Trophoblast cell (in vitro differentiated cells and primary cell): ENCODE data around the gene TEKTIP1.
A peak's percentile ranks its signal among the peaks of the same experiment; 100 is the strongest.

ENCODE experiments used
- DNase-seq, 2 donors: peaks; one replicate each; pipeline ENCODE4 v3.0.0-alpha.2; 2016
- H2AFZ ChIP-seq: 2 replicates; pipeline ENCODE4 v1.6.1; 2013; ENCODE audit warnings: low read length, moderate library complexity, mild to moderate bottlenecking; ENCODE audit not compliant: insufficient read depth, poor library complexity
- H2AK5ac ChIP-seq: 2 replicates; pipeline ENCODE4 v1.6.1; 2013; ENCODE audit warnings: mild to moderate bottlenecking, low read length
- H2BK120ac ChIP-seq: 2 replicates; pipeline ENCODE4 v1.6.1; 2013; ENCODE audit warnings: low read length, mild to moderate bottlenecking, moderate library complexity; ENCODE audit not compliant: insufficient read depth, poor library complexity
- H2BK12ac ChIP-seq: 2 replicates; pipeline ENCODE4 v1.6.1; 2013; ENCODE audit warnings: mild to moderate bottlenecking, low read length, moderate library complexity
- H2BK5ac ChIP-seq: 2 replicates; pipeline ENCODE4 v1.6.1; 2013; ENCODE audit warnings: low read length, low read depth, moderate library complexity, mild to moderate bottlenecking; ENCODE audit not compliant: poor library complexity
- H3K14ac ChIP-seq: 2 replicates; pipeline ENCODE4 v1.6.1; 2013; ENCODE audit warnings: mild to moderate bottlenecking, low read length
- H3K18ac ChIP-seq: 2 replicates; pipeline ENCODE4 v1.6.1; 2013; ENCODE audit warnings: mild to moderate bottlenecking, low read length
- H3K23ac ChIP-seq: 2 replicates; pipeline ENCODE4 v1.6.1; 2013; ENCODE audit warnings: low read length
- H3K27ac ChIP-seq: 2 replicates; pipeline ENCODE4 v1.5.1; 2013; ENCODE audit warnings: low read depth, mild to moderate bottlenecking, inconsistent platforms, low read length, moderate library complexity
- H3K27me3 ChIP-seq: 2 replicates; pipeline ENCODE4 v1.6.1; 2013; ENCODE audit warnings: inconsistent platforms, mild to moderate bottlenecking, low read length, moderate library complexity; ENCODE audit not compliant: insufficient read depth
- H3K36me3 ChIP-seq, 2 experiments: 1 replicate in 1 of 2; 2 replicates in 1 of 2; pipeline ENCODE4 v1.6.1; 2013; ENCODE audit warnings: low read length in 2 of 2, mild to moderate bottlenecking in 2 of 2, moderate library complexity in 1 of 2; ENCODE audit not compliant: insufficient read depth in 2 of 2, control insufficient read depth in 1 of 2
- H3K4ac ChIP-seq: 2 replicates; pipeline ENCODE4 v1.6.1; 2013; ENCODE audit warnings: low read depth, mild to moderate bottlenecking, low read length, moderate library complexity
- H3K4me1 ChIP-seq, 2 experiments: 1 replicate in 1 of 2; 2 replicates in 1 of 2; pipeline ENCODE4 v1.6.1; 2013; ENCODE audit warnings: low read length in 2 of 2, mild to moderate bottlenecking in 2 of 2, moderate library complexity in 1 of 2; ENCODE audit not compliant: insufficient read depth in 2 of 2, control insufficient read depth in 1 of 2
- H3K4me2 ChIP-seq: 2 replicates; pipeline ENCODE4 v1.6.1; 2013; ENCODE audit warnings: inconsistent platforms, mild to moderate bottlenecking, low read length, moderate library complexity
- H3K4me3 ChIP-seq: 2 replicates; pipeline ENCODE4 v1.5.1; 2013; ENCODE audit warnings: mild to moderate bottlenecking, low read depth, low read length, inconsistent platforms
- H3K79me1 ChIP-seq: one replicate; pipeline ENCODE4 v1.6.1; 2013; ENCODE audit warnings: low read length
- H3K79me2 ChIP-seq: 2 replicates; pipeline ENCODE4 v1.6.1; 2013; ENCODE audit warnings: low read length, mild to moderate bottlenecking; ENCODE audit not compliant: control insufficient read depth, insufficient read depth, poor library complexity
- H3K9ac ChIP-seq: 2 replicates; pipeline ENCODE4 v1.6.1; 2013; ENCODE audit warnings: mild to moderate bottlenecking, low read length
- H3K9me3 ChIP-seq: 2 replicates; pipeline ENCODE4 v1.6.1; 2013; ENCODE audit warnings: low read depth, mild to moderate bottlenecking, control low read depth, inconsistent platforms, low read length; ENCODE audit not compliant: insufficient read depth
- H4K12ac ChIP-seq: 2 replicates; pipeline ENCODE4 v1.6.1; 2013; ENCODE audit warnings: low read depth, mild to moderate bottlenecking, low read length, moderate library complexity
- H4K8ac ChIP-seq: 2 replicates; pipeline ENCODE4 v1.6.1; 2013; ENCODE audit warnings: low read depth, mild to moderate bottlenecking, low read length, moderate library complexity
- H4K91ac ChIP-seq: one replicate; pipeline ENCODE4 v1.6.1; 2013; ENCODE audit warnings: low read depth, mild to moderate bottlenecking, low read length, moderate library complexity
- WGBS: extraction: QIAGEN DNeasy Blood & Tissue Kit; methylation state at CpG from one replicate; pipeline ENCODE4 v1.1.7; 2013; ENCODE audit warnings: missing lambda C conversion rate; ENCODE audit not compliant: insufficient read length, insufficient coverage; ENCODE audit errors: extremely low coverage; 5-methylcytosine and 5-hydroxymethylcytosine counted together

The TEKTIP1 gene

DNA sequence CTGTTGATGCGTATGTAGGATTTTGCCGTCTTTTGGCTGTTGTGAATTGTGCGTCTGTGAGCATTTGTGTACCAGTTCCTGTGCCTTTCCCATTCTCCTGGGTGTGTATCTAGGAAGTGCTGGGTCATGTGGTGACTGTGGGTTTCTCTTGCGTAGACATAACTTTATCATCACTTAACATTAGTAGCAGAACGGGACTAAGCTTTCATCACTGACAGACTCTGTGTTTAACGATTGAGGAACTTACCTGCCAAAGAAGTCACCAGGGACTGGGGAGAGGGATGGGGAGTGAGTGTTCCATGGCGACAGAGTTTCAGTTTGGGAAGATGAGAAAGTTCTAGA is 17.9 kb upstream of the TEKTIP1 start:
- Histone ChIP-seq H4K8ac (peak overlapping the region; percentile 52), H3K23ac (no peak overlapping the region), H3K9ac (no peak overlapping the region), H3K79me1 (peaks cover 4% of the 10 kb centered on the region), H3K9me3 (peaks cover 3% of the 10 kb centered on the region), H3K18ac (peak overlapping the region; percentile 52), H3K4me2 (no peak overlapping the region), H2AK5ac (peak overlapping the region; percentile 56), H3K4me3 (no peak overlapping the region), H3K14ac (peak overlapping the region; percentile 37), H2BK120ac (no peak overlapping the region), H2BK12ac (no peak overlapping the region), H3K36me3 (peaks cover 60 to 67% of the 10 kb centered on the region in 2 experiments), H4K12ac (no peak overlapping the region), H3K4me1 (peaks cover 20 to 32% of the 10 kb centered on the region in 2 experiments), H3K27ac (peak overlapping the region; percentile 78), H3K4ac (peak overlapping the region; percentile 61), H2AFZ (no peak overlapping the region), H3K79me2 (peaks cover 12% of the 10 kb centered on the region), H3K27me3 (no peaks in the 10 kb centered on the region), H4K91ac (peak overlapping the region; percentile 76), H2BK5ac (peak overlapping the region; percentile 43)
- no CpG with 5 or more reads among the region's 7 CpGs for WGBS
- no peak for DNase-seq

- no peak for DNase-seq
- H3K4ac ChIP-seq, result peak overlapping the region; percentile 64
- no peak overlapping the region for H3K23ac ChIP-seq
- H3K79me2 ChIP-seq, result peaks cover 7% of the 10 kb centered on the region
- peak overlapping the region; percentile 48 for H3K18ac ChIP-seq
- H2BK5ac ChIP-seq, result no peak overlapping the region
- H4K8ac ChIP-seq, result no peak overlapping the region
- H3K9me3 ChIP-seq, result no peaks in the 10 kb centered on the region
- no peak overlapping the region for H3K4me3 ChIP-seq
- no peak overlapping the region for H3K14ac ChIP-seq
- H3K27me3 ChIP-seq, result no peaks in the 10 kb centered on the region
- no peak overlapping the region for H2AFZ ChIP-seq
- peaks cover 67 to 75% of the 10 kb centered on the region in 2 experiments for H3K36me3 ChIP-seq
- H4K12ac ChIP-seq, result no peak overlapping the region
- H3K27ac ChIP-seq, result no peak overlapping the region
- no peak overlapping the region for H2AK5ac ChIP-seq
- H2BK12ac ChIP-seq, result no peak overlapping the region
- peaks cover 20 to 32% of the 10 kb centered on the region in 2 experiments for H3K4me1 ChIP-seq
- peaks cover 4% of the 10 kb centered on the region for H3K79me1 ChIP-seq
- no peak overlapping the region for H3K4me2 ChIP-seq
- no CpG with 5 or more reads among the region's 40 CpGs for WGBS
- no peak overlapping the region for H3K9ac ChIP-seq
- no peak overlapping the region for H2BK120ac ChIP-seq
- H4K91ac ChIP-seq, result no peak overlapping the region
These were observed 16.3 kb upstream of the TEKTIP1 start for GRCh38 chr19:3522421-3523360.

GRCh38 chr19:3523361-3524077 is 15.5 kb upstream of the TEKTIP1 start:
- Histone ChIP-seq H3K79me1 (peaks cover 4% of the 10 kb centered on the region), H3K27ac (no peak overlapping the region), H4K91ac (no peak overlapping the region), H3K4me1 (peaks cover 17 to 29% of the 10 kb centered on the region in 2 experiments), H3K14ac (no peak overlapping the region), H3K23ac (no peak overlapping the region), H2BK5ac (no peak overlapping the region), H2BK12ac (no peak overlapping the region), H3K18ac (no peak overlapping the region), H3K4me3 (no peak overlapping the region), H2BK120ac (no peak overlapping the region), H3K9me3 (no peaks in the 10 kb centered on the region), H3K4me2 (no peak overlapping the region), H2AFZ (no peak overlapping the region), H3K27me3 (no peaks in the 10 kb centered on the region), H4K12ac (no peak overlapping the region), H3K4ac (no peak overlapping the region), H4K8ac (no peak overlapping the region), H3K36me3 (peaks cover 74 to 80% of the 10 kb centered on the region in 2 experiments), H3K79me2 (peaks cover 7% of the 10 kb centered on the region), H3K9ac (no peak overlapping the region), H2AK5ac (no peak overlapping the region)
- no CpG with 5 or more reads among the region's 21 CpGs for WGBS
- no peak for DNase-seq

- Histone ChIP-seq H3K9ac (no peak overlapping the region), H3K18ac (no peak overlapping the region), H3K9me3 (no peaks in the 10 kb centered on the region), H3K23ac (no peak overlapping the region), H3K36me3 (peaks cover 72 to 78% of the 10 kb centered on the region in 2 experiments), H4K91ac (no peak overlapping the region), H3K27me3 (no peaks in the 10 kb centered on the region), H3K4ac (no peak overlapping the region), H3K14ac (no peak overlapping the region), H2BK12ac (no peak overlapping the region), H3K79me1 (peaks cover 4% of the 10 kb centered on the region), H2BK120ac (no peak overlapping the region), H4K12ac (no peak overlapping the region), H3K79me2 (peaks cover 5% of the 10 kb centered on the region), H3K4me2 (no peak overlapping the region), H3K27ac (no peak overlapping the region), H2AK5ac (no peak overlapping the region), H4K8ac (no peak overlapping the region), H3K4me1 (peaks cover 17 to 23% of the 10 kb centered on the region in 2 experiments), H3K4me3 (no peak overlapping the region), H2AFZ (no peak overlapping the region), H2BK5ac (no peak overlapping the region)
- no CpG with 5 or more reads among the region's 33 CpGs for WGBS
- DNase-seq, result no peak
These were observed 14.7 kb upstream of the TEKTIP1 start for GRCh38 chr19:3524078-3524842.
